SIG-M5 treated with dmso at 0.1 percent for 504 hours (cell line): ENCODE measurements around the gene MAN2C1.
A peak's percentile ranks its signal among the peaks of the same experiment; 100 is the strongest.
"Not testable (repeated sequence)": the region's sequence is repeated elsewhere in the genome, so short reads cannot be mapped to it uniquely, and the experiment has no call there.

Experiments used
- DNase-seq: peaks from one replicate; lab custom pipeline; 2025; ENCODE audit not compliant: unreplicated experiment; lab: John Stamatoyannopoulos, UW

Gene MAN2C1

GRCh38 chr15:75367913-75368688 lies at the start of gene MAN2C1:
Gene MAN2C1 (minus strand): TSS chr15:75368607. CDS start chr15:75368583, 24 bp downstream.
- DNase-seq = peak; percentile 95

GRCh38 chr15:75416584-75416983 lies 48.2 kb upstream of the MAN2C1 start:
- DNase-seq = no peak

- DNase-seq = no peak
Observed at GRCh38 chr15:75410196-75410595, 41.8 kb upstream of the MAN2C1 start.

- DNase-seq = no peak
Observed at GRCh38 chr15:75407083-75407482, 38.7 kb upstream of the MAN2C1 start.

- DNase-seq = no peak
Observed at GRCh38 chr15:75403892-75404291, 35.5 kb upstream of the MAN2C1 start.

- no peak for DNase-seq
Observed at GRCh38 chr15:75397494-75397893, 29.1 kb upstream of the MAN2C1 start.

- no peak for DNase-seq
Observed at GRCh38 chr15:75389791-75390382, 21.5 kb upstream of the MAN2C1 start.

GRCh38 chr15:75383986-75384385 lies 15.6 kb upstream of the MAN2C1 start:
- DNase-seq = not testable (repeated sequence)

GRCh38 chr15:75380773-75381172 lies 12.4 kb upstream of the MAN2C1 start:
- no peak for DNase-seq

- DNase-seq = no peak
Observed at GRCh38 chr15:75371901-75372688, 3.7 kb upstream of the MAN2C1 start.

GRCh38 chr15:75371486-75371885 lies 3.1 kb upstream of the MAN2C1 start:
- DNase-seq = no peak

GRCh38 chr15:75369897-75370581 lies 1.6 kb upstream of the MAN2C1 start:
- DNase-seq = peak; percentile 3

- DNase-seq = peak; percentile 28
Observed at GRCh38 chr15:75368689-75369239, 357 bp upstream of the MAN2C1 start.

- no peak for DNase-seq
Observed at GRCh38 chr15:75367406-75367912, 948 bp downstream of the MAN2C1 start.

- no peak for DNase-seq
Observed at GRCh38 chr15:75367006-75367405, 1.4 kb downstream of the MAN2C1 start.

- no peak for DNase-seq
Observed at GRCh38 chr15:75366163-75366562, 2.2 kb downstream of the MAN2C1 start.

GRCh38 chr15:75364881-75365280 lies 3.5 kb downstream of the MAN2C1 start:
- DNase-seq = no peak

GRCh38 chr15:75363786-75364185 lies 4.6 kb downstream of the MAN2C1 start:
- DNase-seq = no peak

- DNase-seq = no peak
Observed at GRCh38 chr15:75362642-75363249, 5.7 kb downstream of the MAN2C1 start.

GRCh38 chr15:75361989-75362641 lies 6.3 kb downstream of the MAN2C1 start:
- DNase-seq = no peak
